Mesodermal cell (in vitro differentiated cells): ENCODE results near the gene OTOGL. TPM values are rescaled to one million over a fixed set of nuclear protein-coding genes. Genes with fewer than 3 reads are reported as not detected.

ENCODE experiments used
- H3K27ac ChIP-seq: 2 replicates; pipeline ENCODE4 v1.7.0; 2013; ENCODE audit warnings: mild to moderate bottlenecking, low read depth, low read length, moderate library complexity; ENCODE audit not compliant: severe bottlenecking
- H3K36me3 ChIP-seq: 2 replicates; pipeline ENCODE4 v1.7.1; 2013; ENCODE audit warnings: mild to moderate bottlenecking, low read length, moderate library complexity; ENCODE audit not compliant: control insufficient read depth, insufficient read depth
- H3K4me1 ChIP-seq: one replicate; pipeline ENCODE4 v1.7.1; 2013; ENCODE audit warnings: mild to moderate bottlenecking, low read length; ENCODE audit not compliant: insufficient read depth, control insufficient read depth, poor library complexity, severe bottlenecking
- H3K4me3 ChIP-seq: 2 replicates; pipeline ENCODE4 v1.7.0; 2013; ENCODE audit warnings: low read length, control low read depth, mild to moderate bottlenecking; ENCODE audit not compliant: insufficient read depth, poor library complexity, severe bottlenecking; ENCODE audit errors: extremely low read depth
- H3K9me3 ChIP-seq: 2 replicates; pipeline ENCODE4 v1.7.1; 2013; ENCODE audit warnings: mild to moderate bottlenecking, low read length, moderate library complexity; ENCODE audit not compliant: control insufficient read depth
- WGBS, 2 experiments: methylation state at CpG; one replicate each; pipeline ENCODE4 v1.1.5; 2013; ENCODE audit warnings: missing lambda C conversion rate in 2 of 2; ENCODE audit not compliant: insufficient coverage in 2 of 2; 5-methylcytosine and 5-hydroxymethylcytosine counted together
- polyA plus RNA-seq, 2 experiments: library from polyadenylated mRNA; stranded (reverse); fragments of 50-300 nt; gene quantifications; one replicate each; pipeline ENCODE4 v1.2.3, GENCODE V29; 2013

Gene OTOGL
- polyA plus RNA-seq (2013, experiment 1 of 2), result 0.41 TPM
- 0.51 TPM for polyA plus RNA-seq (2013, experiment 2 of 2)

- Histone ChIP-seq H3K36me3 (no peaks in the 10 kb centered on the region), H3K9me3 (no peaks in the 10 kb centered on the region), H3K27ac (no peak within 1 kb of the TSS), H3K4me1 (no peaks in the 10 kb centered on the region), H3K4me3 (no peak within 1 kb of the TSS)
- no CpG with 5 or more reads among the region's 2 CpGs for WGBS, 2 experiments
These were observed at the start of gene OTOGL for GRCh38 chr12:80099259-80099658. TSS of gene OTOGL (plus strand) at chr12:80099537. CDS start at chr12:80209432, 109,895 bp downstream.

GRCh38 chr12:80050236-80050635 is 49.1 kb upstream of the OTOGL start:
- 67 to 86% methylated on average over 1 of the region's 2 CpGs for WGBS, 2 experiments
- H3K4me1 ChIP-seq, result no peaks in the 10 kb centered on the region
- no peak overlapping the region for H3K27ac ChIP-seq
- H3K9me3 ChIP-seq, result no peaks in the 10 kb centered on the region
- no peaks in the 10 kb centered on the region for H3K36me3 ChIP-seq
- no peak overlapping the region for H3K4me3 ChIP-seq

GRCh38 chr12:80053051-80053790 is 46.1 kb upstream of the OTOGL start:
- no peaks in the 10 kb centered on the region for H3K4me1 ChIP-seq
- WGBS, 2 experiments, result 94 to 96% methylated on average over 2 to 3 of the region's 6 CpGs
- no peak overlapping the region for H3K4me3 ChIP-seq
- no peak overlapping the region for H3K27ac ChIP-seq
- no peaks in the 10 kb centered on the region for H3K36me3 ChIP-seq
- no peaks in the 10 kb centered on the region for H3K9me3 ChIP-seq

- no peaks in the 10 kb centered on the region for H3K9me3 ChIP-seq
- no peaks in the 10 kb centered on the region for H3K4me1 ChIP-seq
- WGBS, 2 experiments, result 89 to 90% methylated on average over 4 of the region's 4 CpGs
- no peak overlapping the region for H3K27ac ChIP-seq
- H3K4me3 ChIP-seq, result no peak overlapping the region
- no peaks in the 10 kb centered on the region for H3K36me3 ChIP-seq
These were observed 43.1 kb upstream of the OTOGL start for GRCh38 chr12:80056232-80056631.

GRCh38 chr12:80056845-80057244 is 42.5 kb upstream of the OTOGL start:
- H3K4me3 ChIP-seq, result no peak overlapping the region
- H3K4me1 ChIP-seq, result no peaks in the 10 kb centered on the region
- no peaks in the 10 kb centered on the region for H3K36me3 ChIP-seq
- H3K27ac ChIP-seq, result no peak overlapping the region
- no peaks in the 10 kb centered on the region for H3K9me3 ChIP-seq

- H3K36me3 ChIP-seq, result no peaks in the 10 kb centered on the region
- H3K4me1 ChIP-seq, result no peaks in the 10 kb centered on the region
- 80 to 100% methylated on average over 1 of the region's 2 CpGs for WGBS, 2 experiments
- no peak overlapping the region for H3K4me3 ChIP-seq
- no peaks in the 10 kb centered on the region for H3K9me3 ChIP-seq
- no peak overlapping the region for H3K27ac ChIP-seq
These were observed 40.8 kb upstream of the OTOGL start for GRCh38 chr12:80058586-80058985.

GRCh38 chr12:80059102-80059501 is 40.2 kb upstream of the OTOGL start:
- no peaks in the 10 kb centered on the region for H3K4me1 ChIP-seq
- no peak overlapping the region for H3K4me3 ChIP-seq
- H3K27ac ChIP-seq, result no peak overlapping the region
- H3K9me3 ChIP-seq, result no peaks in the 10 kb centered on the region
- no CpG with 5 or more reads among the region's 1 CpG for WGBS, 2 experiments
- no peaks in the 10 kb centered on the region for H3K36me3 ChIP-seq

GRCh38 chr12:80059875-80060274 is 39.5 kb upstream of the OTOGL start:
- H3K27ac ChIP-seq, result no peak overlapping the region
- no peaks in the 10 kb centered on the region for H3K4me1 ChIP-seq
- no peaks in the 10 kb centered on the region for H3K9me3 ChIP-seq
- no CpG with 5 or more reads among the region's 2 CpGs for WGBS, 2 experiments
- H3K36me3 ChIP-seq, result no peaks in the 10 kb centered on the region
- H3K4me3 ChIP-seq, result no peak overlapping the region

GRCh38 chr12:80064269-80064668 is 35.1 kb upstream of the OTOGL start:
- Histone ChIP-seq H3K9me3 (no peaks in the 10 kb centered on the region), H3K27ac (no peak overlapping the region), H3K4me1 (no peaks in the 10 kb centered on the region), H3K4me3 (no peak overlapping the region), H3K36me3 (no peaks in the 10 kb centered on the region)
- WGBS, 2 experiments, result 80 to 100% methylated on average over 1 of the region's 3 CpGs

GRCh38 chr12:80064951-80065350 is 34.4 kb upstream of the OTOGL start:
- H3K4me3 ChIP-seq, result no peak overlapping the region
- H3K36me3 ChIP-seq, result no peaks in the 10 kb centered on the region
- H3K27ac ChIP-seq, result no peak overlapping the region
- WGBS, 2 experiments, result 86 to 88% methylated on average over 1 of the region's 2 CpGs
- no peaks in the 10 kb centered on the region for H3K9me3 ChIP-seq
- no peaks in the 10 kb centered on the region for H3K4me1 ChIP-seq

GRCh38 chr12:80068173-80068572 is 31.2 kb upstream of the OTOGL start:
- 90% methylated on average over 1 of the region's 2 CpGs; no CpG with 5 or more reads in 1 of the 2 experiments for WGBS, 2 experiments

More at GRCh38 chr12:80068173-80068572, 31.2 kb upstream of the OTOGL start:
- Histone ChIP-seq H3K27ac (no peak overlapping the region), H3K9me3 (no peaks in the 10 kb centered on the region), H3K4me3 (no peak overlapping the region), H3K36me3 (no peaks in the 10 kb centered on the region), H3K4me1 (no peaks in the 10 kb centered on the region)
